H1 (cell line): ENCODE results near the gene GABRR2. TPM values are rescaled to one million over a fixed set of nuclear protein-coding genes. Genes with fewer than 3 reads are reported as not detected.

Experiments used
- CTCF ChIA-PET: fragments of 300-600 bp; sonication (Branson Sonifier 250); formaldehyde crosslinking; loops from one replicate; lab custom pipeline; 2021; ENCODE audit not compliant: partially characterized antibody; lab: Charles Lee
- POLR2A ChIA-PET: fragments of 300-600 bp; sonication (Branson Sonifier 250); formaldehyde crosslinking; loops from one replicate; lab custom pipeline; 2021; ENCODE audit warnings: inconsistent platforms; ENCODE audit not compliant: partially characterized antibody; lab: Charles Lee
- DNase-seq, 2 experiments: peaks; one replicate each; pipeline versions ENCODE4 v3.0.0 to v3.0.0-alpha.2; 2010 to 2022; ENCODE audit warnings: low spot score in 2 of 2, low read depth in 1 of 2, mixed read lengths in 1 of 2
- FAIRE-seq: peaks from 2 replicates; lab custom pipeline; 2011; peaks lifted over from hg19 to GRCh38; lab: Jason Lieb, UNC
- H2AFZ ChIP-seq: 2 replicates; pipeline ENCODE4 v1.8.1; 2012; ENCODE audit warnings: low read length, inconsistent platforms
- H2AK5ac ChIP-seq: 2 replicates; pipeline ENCODE4 v1.6.1; 2013; ENCODE audit warnings: low read depth, low read length
- H2BK120ac ChIP-seq: replicated peaks from 2 replicates; pipeline ENCODE3; 2013; ENCODE audit warnings: low read depth, low read length, inconsistent platforms
- H2BK12ac ChIP-seq: 2 replicates; pipeline ENCODE4 v1.6.1; 2013; ENCODE audit warnings: low read depth, low read length
- H2BK15ac ChIP-seq: 2 replicates; pipeline ENCODE4 v1.6.1; 2013; ENCODE audit warnings: low read length
- H2BK20ac ChIP-seq: 2 replicates; pipeline ENCODE4 v1.6.1; 2013; ENCODE audit warnings: low read length
- H2BK5ac ChIP-seq: 2 replicates; pipeline ENCODE4 v1.6.1; 2013; ENCODE audit warnings: low read depth, low read length
- H3K14ac ChIP-seq: 2 replicates; pipeline ENCODE4 v1.6.1; 2013; ENCODE audit warnings: inconsistent platforms; ENCODE audit not compliant: insufficient read length
- H3K18ac ChIP-seq: 2 replicates; pipeline ENCODE4 v1.6.1; 2013; ENCODE audit warnings: low read length; ENCODE audit errors: extremely low read depth
- H3K23ac ChIP-seq: 2 replicates; pipeline ENCODE4 v1.6.1; 2013; ENCODE audit warnings: inconsistent platforms; ENCODE audit not compliant: insufficient read length
- H3K23me2 ChIP-seq: 2 replicates; pipeline ENCODE4 v1.6.1; 2013; ENCODE audit warnings: low read depth, low read length
- H3K27ac ChIP-seq: 2 replicates; pipeline ENCODE4 v1.6.1; 2011; ENCODE audit warnings: low read depth, low read length, inconsistent platforms
- H3K27me3 ChIP-seq, 4 experiments: replicated peaks in 1 of 4; 1 replicate in 1 of 4; 2 replicates in 3 of 4; pipeline versions ENCODE4 v1.6.1 to v1.8.1; 2011 to 2013; ENCODE audit warnings: low read length in 3 of 4, mild to moderate bottlenecking in 3 of 4, inconsistent platforms in 2 of 4, mixed read lengths in 2 of 4, moderate library complexity in 1 of 4; ENCODE audit not compliant: control insufficient read depth in 3 of 4, insufficient read depth in 3 of 4; ENCODE audit errors: extremely low read depth in 1 of 4
- H3K36me3 ChIP-seq, 4 experiments: 2 replicates each; pipeline versions ENCODE4 v1.6.1 to v1.8.1; 2011 to 2013; ENCODE audit warnings: mild to moderate bottlenecking in 4 of 4, low read length in 3 of 4, moderate library complexity in 2 of 4, control low read depth in 1 of 4, inconsistent platforms in 1 of 4; ENCODE audit not compliant: insufficient read depth in 4 of 4, control insufficient read depth in 2 of 4
- H3K4ac ChIP-seq: replicated peaks from 2 replicates; pipeline ENCODE3; 2013; ENCODE audit warnings: low read length, low read depth, mixed read lengths, inconsistent platforms; ENCODE audit not compliant: insufficient read length
- H3K4me1 ChIP-seq, 4 experiments: replicated peaks in 1 of 4; 1 replicate in 1 of 4; 2 replicates in 3 of 4; pipeline versions ENCODE4 v1.6.1 to v1.8.1; 2011 to 2013; ENCODE audit warnings: low read length in 3 of 4, inconsistent platforms in 2 of 4, mixed read lengths in 1 of 4; ENCODE audit not compliant: insufficient read depth in 4 of 4, control insufficient read depth in 3 of 4
- H3K4me2 ChIP-seq, 2 experiments: 2 replicates each; pipeline versions ENCODE4 v1.6.1 to v1.8.1; 2011 to 2013; ENCODE audit warnings: low read depth in 2 of 2, low read length in 2 of 2, control low read depth in 1 of 2, inconsistent platforms in 1 of 2, mild to moderate bottlenecking in 1 of 2; ENCODE audit not compliant: insufficient read depth in 1 of 2
- H3K4me3 ChIP-seq, 4 experiments: fragments of 200-600, 300-600 bp in 1 of 4; sonication (generic), shearing (Covaris generic), sonication (Bioruptor Twin) in 1 of 4; 2 replicates each; pipeline versions ENCODE4 v1.5.1 to v1.8.1; 2011 to 2016; ENCODE audit warnings: low read length in 4 of 4, low read depth in 3 of 4, control low read depth in 2 of 4, inconsistent platforms in 2 of 4, mild to moderate bottlenecking in 2 of 4, mixed read lengths in 1 of 4, moderate library complexity in 1 of 4; ENCODE audit not compliant: insufficient read depth in 2 of 4; ENCODE audit errors: extremely low read depth in 1 of 4
- H3K56ac ChIP-seq: replicated peaks from 2 replicates; pipeline ENCODE3; 2013; ENCODE audit warnings: low read depth, mild to moderate bottlenecking, mixed read lengths, low read length, inconsistent platforms; ENCODE audit not compliant: insufficient read length
- H3K79me1 ChIP-seq: 2 replicates; pipeline ENCODE4 v1.6.1; 2013; ENCODE audit warnings: low read depth, low read length, control low read depth
- H3K79me2 ChIP-seq, 2 experiments: 2 replicates each; pipeline versions ENCODE4 v1.6.1 to v1.8.1; 2012 to 2013; ENCODE audit warnings: low read length in 2 of 2, mild to moderate bottlenecking in 2 of 2, inconsistent platforms in 1 of 2; ENCODE audit not compliant: insufficient read depth in 2 of 2, control insufficient read depth in 1 of 2
- H3K9ac ChIP-seq, 4 experiments: replicated peaks in 1 of 4; 1 replicate in 1 of 4; 2 replicates in 3 of 4; pipeline versions ENCODE4 v1.6.1 to v1.8.1; 2011 to 2013; ENCODE audit warnings: low read depth in 3 of 4, low read length in 3 of 4, control low read depth in 2 of 4, mild to moderate bottlenecking in 2 of 4, moderate library complexity in 2 of 4, inconsistent platforms in 1 of 4; ENCODE audit errors: extremely low read depth in 1 of 4
- H3K9me3 ChIP-seq, 2 experiments: 2 replicates each; pipeline versions ENCODE4 v1.6.1 to v1.8.1; 2012 to 2013; ENCODE audit warnings: mild to moderate bottlenecking in 2 of 2, moderate library complexity in 2 of 2, control low read depth in 1 of 2, inconsistent platforms in 1 of 2, low read depth in 1 of 2, low read length in 1 of 2, mixed read lengths in 1 of 2; ENCODE audit not compliant: insufficient read depth in 2 of 2
- H4K20me1 ChIP-seq, 2 experiments: replicated peaks in 1 of 2; 2 replicates each; pipeline versions ENCODE3 to v1.8.1; 2011 to 2013; ENCODE audit warnings: inconsistent platforms in 2 of 2, low read length in 2 of 2, mild to moderate bottlenecking in 1 of 2; ENCODE audit not compliant: insufficient read depth in 2 of 2, control insufficient read depth in 1 of 2
- H4K5ac ChIP-seq: 2 replicates; pipeline ENCODE4 v1.6.1; 2013; ENCODE audit warnings: low read length, low read depth, mixed read lengths, inconsistent platforms; ENCODE audit not compliant: insufficient read length
- H4K8ac ChIP-seq: 2 replicates; pipeline ENCODE4 v1.8.0; 2013; ENCODE audit warnings: mild to moderate bottlenecking, moderate library complexity, low read length, inconsistent platforms; ENCODE audit not compliant: insufficient read depth; ENCODE audit errors: extremely low read depth
- H4K91ac ChIP-seq: replicated peaks from 2 replicates; pipeline ENCODE3; 2013; ENCODE audit warnings: low read length, mixed read lengths, inconsistent platforms; ENCODE audit not compliant: insufficient read length
- CBX5 ChIP-seq: fragments of 300-800, 300-1000 bp; sonication (generic); IDR thresholded peaks from 2 replicates; pipeline ENCODE4 v1.7.1; 2016; ENCODE audit warnings: antibody characterized with exemption, low read length, low read depth
- EZH2 ChIP-seq: fragments of 200-600 bp; sonication (generic); IDR thresholded peaks from 2 replicates; pipeline ENCODE4 v1.7.1; 2012; ENCODE audit warnings: low read depth, mild to moderate bottlenecking, moderate library complexity, low read length, inconsistent platforms; ENCODE audit not compliant: severe bottlenecking
- HDAC6 ChIP-seq: IDR thresholded peaks from one replicate; pipeline ENCODE4 v1.7.1; 2012; ENCODE audit warnings: low read depth, mild to moderate bottlenecking, inconsistent platforms, low read length, moderate library complexity
- JUN ChIP-seq: IDR thresholded peaks from 2 replicates; pipeline ENCODE4 v1.6.1; 2011; ENCODE audit warnings: low read depth, mild to moderate bottlenecking, improper control_type of control experiment, low read length
- RFX5 ChIP-seq: IDR thresholded peaks from 2 replicates; pipeline ENCODE4 v1.6.1; 2011; ENCODE audit warnings: low read depth, low read length, improper control_type of control experiment, borderline replicate concordance
- USF2 ChIP-seq: IDR thresholded peaks from 2 replicates; pipeline ENCODE4 v1.6.1; 2011; ENCODE audit warnings: low read length, improper control_type of control experiment
- WGBS, 2 experiments: shearing (Covaris generic) in 1 of 2; methylation state at CpG; one replicate each; pipeline versions ENCODE4 v1.1.6 to v1.1.7; 2013 to 2015; ENCODE audit warnings: low lambda C conversion rate in 2 of 2, mixed read lengths in 2 of 2, inconsistent platforms in 1 of 2, low coverage in 1 of 2, missing lambda C conversion rate in 1 of 2; ENCODE audit not compliant: insufficient replicate concordance in 2 of 2, insufficient coverage in 1 of 2, insufficient read length in 1 of 2; ENCODE audit errors: extremely low coverage in 1 of 2, missing lambda C conversion rate in 1 of 2; 5-methylcytosine and 5-hydroxymethylcytosine counted together
- polyA plus RNA-seq, 7 experiments: library from polyadenylated mRNA; depleted of rRNA in 3 of 7; stranded (reverse) in 5 of 7; unstranded in 2 of 7; fragments of >200 nt in 5 of 7; fragments of 200-250 nt in 2 of 7; gene quantifications; 1 replicate in 5 of 7; 2 replicates in 1 of 7; 4 replicates in 1 of 7; pipeline versions ENCODE4 v1.2.1 to v1.2.3, GENCODE V29; 2011 to 2013; ENCODE audit warnings: missing spikeins in 2 of 7, mixed read lengths in 2 of 7
- total RNA-seq: library from RNA; stranded (reverse); fragmentation: NEBNext Ultra II Directional; extraction: Animal tissue kit (Norgen Biotek cat#: 25700); gene quantifications from 2 replicates; pipeline ENCODE4 v1.2.1, GENCODE V29; 2021

Gene GABRR2
- total and polyA plus RNA-seq, 2 of the 8 experiments (the other 6 are each of a cell fraction or from before 2014, with no cell fraction given) = not detected

GRCh38 chr6:89212472-89212871 lies 102.6 kb downstream of the GABRR2 start:
- Histone ChIP-seq H3K18ac (no peak overlapping the region), H3K14ac (no peak overlapping the region), H4K91ac (no peak overlapping the region), H3K27ac (no peak overlapping the region), H2BK20ac (0 out of 2 replicates have a peak overlapping the region, but pooled peaks have one; percentile 40), H3K9ac (no peak overlapping the region), H2AFZ (no peak overlapping the region), H4K5ac (no peak overlapping the region), H3K4me3 (no peak overlapping the region), H3K23me2 (no peaks in the 10 kb centered on the region; the same call in 1 of the 2 replicates), H3K56ac (no peak overlapping the region), H3K4me1 (peaks cover 0 to 16% (median 11%) of the 10 kb centered on the region in 4 experiments; a peak in 5 of 7 replicates), H2BK5ac (0 out of 2 replicates have a peak overlapping the region, but pooled peaks have one; percentile 26), H3K79me1 (no peaks in the 10 kb centered on the region), H2BK120ac (no peak overlapping the region), H4K20me1 (no peaks in the 10 kb centered on the region), H2AK5ac (no peak overlapping the region), H3K9me3 (no peaks in the 10 kb centered on the region), H3K4me2 (peak overlapping the region; percentile 33 to 40; a peak in 2 of 4 replicates), H3K36me3 (no peaks in the 10 kb centered on the region), H4K8ac (no peak overlapping the region), H3K4ac (no peak overlapping the region), H3K23ac (no peak overlapping the region), H2BK15ac (no peak overlapping the region), H3K27me3 (no peaks in the 10 kb centered on the region), H3K79me2 (no peaks in the 10 kb centered on the region), H2BK12ac (no peak overlapping the region)
- TF ChIP-seq RFX5 (no peak), EZH2 (no peak), JUN (no peak), HDAC6 (no peak), CBX5 (no peak), USF2 (no peak)
- WGBS, 2 experiments = 66% methylated on average over 5 of the region's 5 CpGs; no CpG with 5 or more reads in 1 of the 2 experiments
- no peak for FAIRE-seq
- POLR2A ChIA-PET = no interaction called here
- DNase-seq = no peak
- CTCF ChIA-PET = interaction anchor here (0.6 to 2.0 kb wide), 7 partner anchors 28 to 230 kb away, joined by 3 to 10 read pairs (median 4); no protein-coding TSS in a partner anchor
